ENCODE measurements around the gene CAPN5.

GRCh38 chr11:77031599-77031998 is 35.2 kb upstream of the CAPN5 start:
- TF ChIP-seq CTCF (IDR thresholded peaks at IDR 0.05; ENCODE audit: insufficient read depth, low read length) (no peak), POLR2AphosphoS5 (IDR thresholded peaks at IDR 0.05; ENCODE audit: low read depth) (no peak)

All from HL-60 (cell line).